ENCODE data around the gene FHIT.

DNA sequence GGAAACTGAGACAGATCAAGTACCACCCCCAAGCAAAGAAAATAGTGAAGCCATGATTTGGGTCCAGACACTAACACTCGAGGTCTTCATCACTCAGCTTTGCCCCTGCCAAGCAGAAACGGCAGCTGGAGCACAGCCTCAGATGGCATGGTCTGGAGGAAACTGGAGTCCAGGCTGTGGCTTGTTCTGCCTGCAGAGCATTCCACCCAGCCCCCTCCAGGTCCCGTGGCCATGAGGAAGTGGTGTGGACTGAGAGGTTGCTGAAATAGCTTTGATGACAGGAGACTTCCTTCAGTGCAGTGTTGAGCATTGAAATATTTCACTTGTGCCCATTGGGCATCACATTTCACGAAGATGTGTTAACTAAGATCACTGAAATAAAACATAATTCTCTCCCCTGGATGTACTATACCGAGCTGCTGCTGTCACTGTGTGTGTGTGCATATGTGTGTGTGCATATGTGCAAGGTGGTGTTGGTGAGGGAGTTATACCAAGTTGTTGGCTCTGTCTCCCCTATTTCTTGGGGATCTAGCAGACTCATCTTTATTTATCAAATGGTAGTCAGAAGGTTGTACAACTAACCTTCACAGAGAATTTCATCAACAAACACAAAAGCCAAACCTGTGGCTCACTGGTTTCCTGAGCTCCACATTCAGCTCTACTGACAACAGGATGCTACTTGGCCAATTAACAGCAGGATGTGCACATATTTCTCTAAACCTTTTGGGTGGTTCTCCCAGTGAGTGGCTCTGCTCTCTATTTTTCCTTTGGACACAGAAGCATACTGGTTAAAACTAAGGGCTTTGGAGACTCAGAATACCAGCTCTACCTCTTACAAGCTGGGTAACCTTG is 1541.3 kb downstream of the FHIT start:
- no peak for TF ChIP-seq POLR2A (IDR thresholded peaks at IDR 0.05; ENCODE audit: low read length)
- TF ChIP-seq GATA1 (IDR thresholded peaks at IDR 0.05; ENCODE audit: low read depth, low read length), result no peak

Measured in erythroblast (primary cell).